Astrocyte of the cerebellum (primary cell): ENCODE measurements around the gene LIMCH1.

Experiments used
- DNase-seq: peaks from one replicate; pipeline ENCODE4 v3.0.0-alpha.2; 2011; ENCODE audit warnings: low read depth
- H3K4me3 ChIP-seq: 2 replicates; pipeline ENCODE4 v1.5.1; 2011; ENCODE audit warnings: mild to moderate bottlenecking, low read depth, low read length, moderate library complexity
- in situ Hi-C: cut with HindIII; loops from 2 replicates; pipeline ENCODE4 v1.10.0; 2017; ENCODE audit warnings: low sequenced_read_pairs
- TF ChIP-seq, protein P1 (sequence below): IDR thresholded peaks from 2 replicates; pipeline ENCODE4 v1.5.1; 2012; ENCODE audit warnings: low read length, low read depth, moderate library complexity, mild to moderate bottlenecking; ENCODE audit errors: missing control alignments

Gene LIMCH1

DNA sequence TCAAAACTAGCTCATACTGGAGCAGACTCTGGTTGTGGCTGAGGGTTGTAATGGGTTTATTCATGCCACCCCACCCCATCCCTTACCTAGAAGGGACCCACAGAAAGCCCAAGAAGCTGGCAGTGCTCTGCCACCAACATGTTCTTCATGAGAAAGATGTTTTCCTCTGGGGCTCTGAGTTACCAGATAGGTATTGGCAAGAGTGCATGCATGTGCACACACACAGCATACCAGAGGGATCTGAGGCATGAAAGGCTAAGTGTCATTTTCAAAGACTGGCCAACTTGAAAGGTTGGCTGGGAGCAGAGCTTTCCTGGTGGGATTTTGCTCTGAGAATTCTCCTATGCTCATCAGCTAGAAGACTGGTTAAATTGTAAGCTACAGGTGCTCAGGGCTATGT, 145.4 kb downstream of the LIMCH1 start:
- DNase-seq, result no peak
- TF ChIP-seq, protein P1, sequence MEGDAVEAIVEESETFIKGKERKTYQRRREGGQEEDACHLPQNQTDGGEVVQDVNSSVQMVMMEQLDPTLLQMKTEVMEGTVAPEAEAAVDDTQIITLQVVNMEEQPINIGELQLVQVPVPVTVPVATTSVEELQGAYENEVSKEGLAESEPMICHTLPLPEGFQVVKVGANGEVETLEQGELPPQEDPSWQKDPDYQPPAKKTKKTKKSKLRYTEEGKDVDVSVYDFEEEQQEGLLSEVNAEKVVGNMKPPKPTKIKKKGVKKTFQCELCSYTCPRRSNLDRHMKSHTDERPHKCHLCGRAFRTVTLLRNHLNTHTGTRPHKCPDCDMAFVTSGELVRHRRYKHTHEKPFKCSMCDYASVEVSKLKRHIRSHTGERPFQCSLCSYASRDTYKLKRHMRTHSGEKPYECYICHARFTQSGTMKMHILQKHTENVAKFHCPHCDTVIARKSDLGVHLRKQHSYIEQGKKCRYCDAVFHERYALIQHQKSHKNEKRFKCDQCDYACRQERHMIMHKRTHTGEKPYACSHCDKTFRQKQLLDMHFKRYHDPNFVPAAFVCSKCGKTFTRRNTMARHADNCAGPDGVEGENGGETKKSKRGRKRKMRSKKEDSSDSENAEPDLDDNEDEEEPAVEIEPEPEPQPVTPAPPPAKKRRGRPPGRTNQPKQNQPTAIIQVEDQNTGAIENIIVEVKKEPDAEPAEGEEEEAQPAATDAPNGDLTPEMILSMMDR, result no peak
- H3K4me3 ChIP-seq, result no peak overlapping the region
- in situ Hi-C loops, result no loop called here

DNA sequence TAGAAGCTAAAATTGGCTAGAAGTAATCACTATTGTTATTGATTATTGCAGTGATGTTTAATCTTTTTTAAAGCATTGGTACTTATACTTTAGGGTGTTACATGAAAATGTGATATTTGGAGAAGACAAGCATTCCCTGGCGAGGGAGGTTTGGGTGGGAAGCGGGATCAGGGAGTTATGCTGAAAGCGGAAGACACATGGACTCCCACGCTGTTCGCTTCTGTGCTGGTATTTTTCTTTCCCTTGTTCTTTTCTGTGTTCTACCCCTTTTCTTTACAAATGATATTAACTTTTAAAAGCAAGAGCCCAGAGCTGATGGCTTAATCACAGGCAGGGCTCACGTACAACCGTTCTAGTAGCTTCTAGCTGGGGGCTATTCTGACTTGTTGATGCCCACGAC, 148.9 kb downstream of the LIMCH1 start:
- no peak for DNase-seq
- TF ChIP-seq, protein P1, result no peak
- H3K4me3 ChIP-seq, result no peak overlapping the region
- in situ Hi-C loops, result no loop called here

DNA sequence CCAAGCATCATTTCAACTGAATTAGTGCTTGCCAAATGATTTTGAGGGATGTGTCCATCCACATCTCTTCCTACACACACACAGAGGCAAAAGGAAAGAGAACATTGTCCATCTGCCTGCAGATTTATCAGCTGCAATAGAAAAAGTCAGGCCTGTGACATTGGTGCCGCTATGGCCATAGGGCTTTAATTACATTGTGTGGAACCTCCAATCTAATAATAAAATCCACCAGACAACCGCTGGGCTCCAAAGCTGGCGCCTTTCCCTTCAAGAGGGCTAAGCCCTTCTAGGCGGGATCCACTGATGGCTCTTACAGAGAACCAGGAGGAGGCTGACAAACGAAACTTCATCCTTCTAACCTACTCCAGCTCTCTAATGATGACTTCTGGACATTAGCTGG, 150.0 kb downstream of the LIMCH1 start:
- in situ Hi-C loops, result no loop called here
- H3K4me3 ChIP-seq, result no peak overlapping the region
- DNase-seq, result no peak
- TF ChIP-seq, protein P1, result no peak

DNA sequence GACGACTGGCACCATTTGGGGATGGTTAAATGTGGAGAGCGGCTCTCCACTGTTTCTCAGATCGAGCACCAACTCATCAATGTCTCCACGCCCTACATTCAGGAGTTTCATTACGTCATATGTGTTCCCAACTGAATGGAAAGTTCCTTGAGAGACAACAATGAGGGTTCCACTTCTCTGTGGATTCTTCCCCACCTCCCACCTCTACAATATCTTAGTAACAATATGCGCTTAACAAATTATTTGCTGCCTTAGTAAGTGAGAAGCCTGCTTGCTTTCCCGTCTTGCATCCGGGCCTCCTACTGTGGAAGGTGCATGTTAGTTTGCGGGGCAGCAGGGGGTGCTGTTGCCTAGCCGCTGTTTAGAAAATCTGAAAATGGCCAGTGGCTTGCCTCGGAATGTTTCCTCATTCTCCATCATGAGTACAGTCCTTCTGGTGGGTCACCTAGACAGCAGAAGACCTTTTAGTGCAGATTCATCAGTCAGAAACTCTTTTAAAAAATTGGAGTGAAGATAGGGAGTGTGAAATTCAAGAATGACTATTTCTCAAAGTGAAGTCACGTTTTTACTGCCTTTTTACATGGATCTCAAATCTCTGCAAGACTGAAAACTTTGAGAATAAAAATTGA, 154.9 kb downstream of the LIMCH1 start:
- in situ Hi-C loops, result no loop called here
- peak; percentile 34 for DNase-seq
- TF ChIP-seq, protein P1, result peak; percentile 94
- H3K4me3 ChIP-seq, result no peak overlapping the region

DNA sequence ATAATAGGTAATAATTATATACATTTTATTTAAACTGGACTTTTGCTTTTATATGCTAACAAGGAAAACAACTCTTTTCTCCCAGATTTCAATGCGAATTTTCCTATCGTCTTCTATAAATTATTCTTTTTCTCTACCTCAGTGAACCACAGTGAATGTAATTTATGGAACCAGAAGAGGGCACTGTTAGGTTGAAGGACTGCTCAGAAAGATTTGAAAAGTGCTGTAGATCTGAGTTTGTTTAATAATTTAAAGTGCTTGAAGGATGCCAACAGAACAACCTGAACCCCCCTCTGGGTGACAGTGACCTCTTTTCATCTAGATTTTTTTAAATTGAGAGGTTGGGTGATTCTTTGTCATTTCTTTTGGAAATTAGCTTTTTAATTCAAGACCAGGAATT, 155.7 kb downstream of the LIMCH1 start:
- in situ Hi-C loops, result no loop called here
- H3K4me3 ChIP-seq, result no peak overlapping the region
- TF ChIP-seq, protein P1, result peak; percentile 56
- DNase-seq, result peak; percentile 24

DNA sequence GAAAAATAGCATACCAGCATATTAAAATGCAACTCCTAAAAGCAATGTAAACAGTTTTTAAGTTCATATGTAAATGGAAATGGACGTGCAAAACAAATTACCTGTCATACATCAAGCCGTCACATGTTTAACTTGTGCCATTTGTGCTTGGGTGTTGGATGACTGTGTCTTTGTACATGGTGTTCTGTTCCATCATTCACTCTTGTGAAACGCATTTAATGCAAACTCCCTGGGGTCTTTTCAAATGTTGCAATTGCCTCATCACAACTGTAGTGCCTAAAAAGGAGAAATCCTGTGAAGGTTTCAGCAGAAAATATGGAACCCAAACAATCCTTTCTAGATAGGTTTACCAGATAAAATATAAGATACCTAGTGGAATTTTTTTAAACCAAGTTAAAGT, 158.2 kb downstream of the LIMCH1 start:
- H3K4me3 ChIP-seq, result no peak overlapping the region
- DNase-seq, result no peak
- in situ Hi-C loops, result no loop called here
- TF ChIP-seq, protein P1, result no peak
